Cardiac muscle cell (in vitro differentiated cells and primary cell): ENCODE measurements around the gene SLC6A17. TPM values are rescaled to one million over a fixed set of nuclear protein-coding genes. Genes with fewer than 3 reads are reported as not detected.

Experiments used
- DNase-seq, 2 donors: peaks; one replicate each; pipeline versions ENCODE4 v3.0.0 to v3.0.0-alpha.2; 2010 to 2017; ENCODE audit warnings: low read depth in 1 of 2, low spot score in 1 of 2
- H3K27ac ChIP-seq: fragments of 200-600 bp; sonication (generic); 2 replicates; pipeline ENCODE4 v1.5.1; 2016
- H3K27me3 ChIP-seq: fragments of 200-600 bp; sonication (generic); 2 replicates; pipeline ENCODE4 v1.6.0; 2016; ENCODE audit warnings: control low read depth
- H3K36me3 ChIP-seq: fragments of 200-600 bp; sonication (generic); 2 replicates; pipeline ENCODE4 v1.5.1; 2016; ENCODE audit warnings: control low read depth
- H3K4me1 ChIP-seq: fragments of 200-600 bp; sonication (generic); 2 replicates; pipeline ENCODE4 v1.8.1; 2017; ENCODE audit warnings: low read depth, mild to moderate bottlenecking, mixed run types
- H3K4me3 ChIP-seq: fragments of 200-600 bp; sonication (generic); 2 replicates; pipeline ENCODE4 v1.5.1; 2016; ENCODE audit warnings: mild to moderate bottlenecking
- H3K9me3 ChIP-seq: fragments of 200-600 bp; sonication (generic); 2 replicates; pipeline ENCODE4 v1.5.1; 2017; ENCODE audit warnings: low read depth, mild to moderate bottlenecking, control low read depth
- polyA plus RNA-seq: library from polyadenylated mRNA; unstranded; fragments of >200 nt; fragmentation: Nextera tagmentation; extraction: Ambion mirVana; gene quantifications from 2 replicates; pipeline ENCODE4 v1.2.1, GENCODE V29; 2016
- total RNA-seq: library from RNA; depleted of rRNA; stranded (reverse); fragments of >200 nt; gene quantifications from 2 replicates; pipeline ENCODE4 v1.2.3, GENCODE V29; 2016
- TF ChIP-seq, protein P1 (sequence below): IDR thresholded peaks from 2 replicates; pipeline ENCODE4 v1.5.1; 2012; ENCODE audit warnings: low read depth, mild to moderate bottlenecking, low read length

The SLC6A17 gene
- total and polyA plus RNA-seq, 2 experiments from 2014 or later: 0.06 TPM; not detected in 1

DNA sequence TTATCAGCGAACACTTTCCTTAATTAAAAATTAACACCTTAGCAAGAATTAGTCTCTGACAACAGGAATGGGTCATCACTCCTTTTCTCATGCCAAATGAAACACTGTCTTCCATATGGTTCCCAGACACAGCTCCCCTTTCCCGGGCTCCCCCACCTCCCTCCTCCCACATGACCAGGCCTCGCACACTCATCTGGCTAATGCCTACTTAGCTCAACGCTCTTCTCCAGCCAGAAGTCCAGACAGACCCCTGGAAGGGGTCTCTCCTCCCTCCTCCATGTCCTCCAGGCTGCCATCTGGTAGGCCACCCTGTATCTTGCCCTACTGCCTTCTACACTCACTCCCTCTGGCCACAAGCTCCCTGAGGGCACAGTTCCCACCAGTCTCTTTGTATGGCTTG is 99.7 kb downstream of the SLC6A17 start:
- H3K36me3 ChIP-seq: no peaks in the 10 kb centered on the region
- H3K4me3 ChIP-seq: no peak overlapping the region
- DNase-seq: no peak
- TF ChIP-seq, protein P1, sequence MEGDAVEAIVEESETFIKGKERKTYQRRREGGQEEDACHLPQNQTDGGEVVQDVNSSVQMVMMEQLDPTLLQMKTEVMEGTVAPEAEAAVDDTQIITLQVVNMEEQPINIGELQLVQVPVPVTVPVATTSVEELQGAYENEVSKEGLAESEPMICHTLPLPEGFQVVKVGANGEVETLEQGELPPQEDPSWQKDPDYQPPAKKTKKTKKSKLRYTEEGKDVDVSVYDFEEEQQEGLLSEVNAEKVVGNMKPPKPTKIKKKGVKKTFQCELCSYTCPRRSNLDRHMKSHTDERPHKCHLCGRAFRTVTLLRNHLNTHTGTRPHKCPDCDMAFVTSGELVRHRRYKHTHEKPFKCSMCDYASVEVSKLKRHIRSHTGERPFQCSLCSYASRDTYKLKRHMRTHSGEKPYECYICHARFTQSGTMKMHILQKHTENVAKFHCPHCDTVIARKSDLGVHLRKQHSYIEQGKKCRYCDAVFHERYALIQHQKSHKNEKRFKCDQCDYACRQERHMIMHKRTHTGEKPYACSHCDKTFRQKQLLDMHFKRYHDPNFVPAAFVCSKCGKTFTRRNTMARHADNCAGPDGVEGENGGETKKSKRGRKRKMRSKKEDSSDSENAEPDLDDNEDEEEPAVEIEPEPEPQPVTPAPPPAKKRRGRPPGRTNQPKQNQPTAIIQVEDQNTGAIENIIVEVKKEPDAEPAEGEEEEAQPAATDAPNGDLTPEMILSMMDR: no peak
- H3K27ac ChIP-seq: no peak overlapping the region
- no peaks in the 10 kb centered on the region for H3K27me3 ChIP-seq
- H3K9me3 ChIP-seq: no peaks in the 10 kb centered on the region
- H3K4me1 ChIP-seq: no peaks in the 10 kb centered on the region

DNA sequence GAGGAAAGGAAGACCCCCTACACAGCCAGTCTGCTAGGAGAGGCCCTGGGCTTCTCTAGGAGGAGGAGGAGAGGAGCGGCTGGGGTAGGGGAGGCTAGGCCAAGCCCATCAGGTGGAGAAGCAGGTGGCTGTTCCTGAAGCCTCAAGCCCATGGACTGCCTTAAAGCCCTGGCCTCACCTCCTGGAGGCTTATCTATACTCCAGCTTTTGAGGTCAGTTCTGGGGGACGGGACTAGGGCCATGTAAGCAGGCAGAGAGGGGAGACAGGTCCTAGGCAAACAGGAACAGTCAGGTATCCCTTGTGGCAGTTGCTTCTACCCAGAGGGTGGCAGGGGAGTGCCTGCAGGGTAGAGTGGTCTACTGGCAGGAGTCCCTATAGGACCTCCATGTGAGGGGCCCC is 100.5 kb downstream of the SLC6A17 start:
- H3K4me3 ChIP-seq: no peak overlapping the region
- DNase-seq: no peak
- no peaks in the 10 kb centered on the region for H3K27me3 ChIP-seq
- TF ChIP-seq, protein P1: no peak
- H3K36me3 ChIP-seq: no peaks in the 10 kb centered on the region
- H3K9me3 ChIP-seq: no peaks in the 10 kb centered on the region
- H3K27ac ChIP-seq: no peak overlapping the region
- H3K4me1 ChIP-seq: no peaks in the 10 kb centered on the region

Other genes with a start within 250 kb of the SLC6A17 start
- 5.0 and 5.7 TPM in 2 replicates for gene CSF1, start 239.6 kb upstream of the SLC6A17 start, total RNA-seq
- gene CSF1, start 239.6 kb upstream of the SLC6A17 start, polyA plus RNA-seq: 4.9 and 6.6 TPM in 2 replicates
- 34.2 and 49.0 TPM in 2 replicates for gene AHCYL1, start 165.7 kb upstream of the SLC6A17 start, total RNA-seq
- 82.7 and 106 TPM in 2 replicates for gene AHCYL1, start 165.7 kb upstream of the SLC6A17 start, polyA plus RNA-seq
- gene STRIP1, start 115.9 kb upstream of the SLC6A17 start, total RNA-seq: 70.9 and 78.3 TPM in 2 replicates
- 40.2 and 57.8 TPM in 2 replicates for gene STRIP1, start 115.9 kb upstream of the SLC6A17 start, polyA plus RNA-seq
- gene ALX3, start 79.8 kb upstream of the SLC6A17 start, total RNA-seq: 0.11 and 1.1 TPM in 2 replicates
- gene ALX3, start 79.8 kb upstream of the SLC6A17 start, polyA plus RNA-seq: not detected in 2 replicates
- gene UBL4B, start 38.1 kb upstream of the SLC6A17 start, total RNA-seq: 0.09 TPM in 1 of 2 replicates, not detected in the other
- not detected in 2 replicates for gene UBL4B, start 38.1 kb upstream of the SLC6A17 start, polyA plus RNA-seq
- 3.7 and 11.8 TPM in 2 replicates for gene KCNC4, start 59.8 kb downstream of the SLC6A17 start, total RNA-seq
- 3.4 and 7.5 TPM in 2 replicates for gene KCNC4, start 59.8 kb downstream of the SLC6A17 start, polyA plus RNA-seq
- gene RBM15, start 188.9 kb downstream of the SLC6A17 start, total RNA-seq: 38.2 and 73.4 TPM in 2 replicates
- gene RBM15, start 188.9 kb downstream of the SLC6A17 start, polyA plus RNA-seq: 8.5 and 15.0 TPM in 2 replicates
- 0.21 and 0.66 TPM in 2 replicates for gene SLC16A4, start 240.5 kb downstream of the SLC6A17 start, total RNA-seq
- gene SLC16A4, start 240.5 kb downstream of the SLC6A17 start, polyA plus RNA-seq: 0.87 and 0.91 TPM in 2 replicates